Heart right ventricle (tissue), 16 donors: Measurements from ENCODE around the gene KSR2. TPM values are rescaled to one million over a fixed set of nuclear protein-coding genes. Genes with fewer than 3 reads are reported as not detected.

ENCODE experiments used
- ATAC-seq, 8 donors: fragments of 200-7000 bp; cut with Tn5 transposase; one replicate each; pipeline ENCODE4 v1.9.1; 2020; ENCODE audit warnings: mild to moderate bottlenecking in 8 of 8, moderate library complexity in 8 of 8, moderate number of reproducible peaks in 1 of 8
- DNase-seq, 2 donors: peaks; one replicate each; pipeline ENCODE4 v3.0.0-alpha.2; 2020
- H3K27ac ChIP-seq, 10 donors: fragments of 200-600 bp; sonication (generic) in 2 of 10; one replicate each; pipeline versions ENCODE4 v1.5.0 to v1.8.0; 2020 to 2022; ENCODE audit warnings: mild to moderate bottlenecking in 3 of 10
- H3K27me3 ChIP-seq, 7 donors: fragments of 200-600 bp; one replicate each; pipeline ENCODE4 v1.8.0; 2021 to 2022; ENCODE audit warnings: mild to moderate bottlenecking in 2 of 7
- H3K36me3 ChIP-seq, 9 donors: fragments of 200-600 bp; sonication (generic) in 1 of 9; one replicate each; pipeline versions ENCODE4 v1.5.0 to v1.8.0; 2020 to 2022; ENCODE audit warnings: mild to moderate bottlenecking in 2 of 9
- H3K4me1 ChIP-seq, 9 donors: fragments of 200-600 bp; sonication (generic) in 1 of 9; one replicate each; pipeline versions ENCODE4 v1.5.0 to v1.8.0; 2020 to 2022; ENCODE audit warnings: mild to moderate bottlenecking in 4 of 9
- H3K4me3 ChIP-seq, 10 donors: fragments of 200-600 bp; sonication (generic) in 2 of 10; one replicate each; pipeline versions ENCODE4 v1.5.0 to v1.8.0; 2020 to 2022; ENCODE audit warnings: mild to moderate bottlenecking in 7 of 10, moderate library complexity in 2 of 10
- H3K9me3 ChIP-seq, 11 donors: fragments of 200-600 bp in 10 of 11; sonication (generic) in 2 of 11; one replicate each; pipeline versions ENCODE4 v1.5.0 to v1.8.0; 2013 to 2022; ENCODE audit warnings: mild to moderate bottlenecking in 2 of 11, control low read depth in 1 of 11, moderate library complexity in 1 of 11
- whole genome bisulfite sequencing, 2 donors: extraction: QIAGEN DNeasy Blood & Tissue Kit; methylation state at CpG; one replicate each; pipeline ENCODE4 v1.1.7; 2013; ENCODE audit warnings: inconsistent platforms in 1 of 2; 5-methylcytosine and 5-hydroxymethylcytosine counted together
- intact Hi-C, 10 donors: fragments of 100-400 bp; cut with DNase I; formaldehyde crosslinking; loops; one replicate each; pipeline versions ENCODE4 v1.11.1 to v1.14.2; 2022
- polyA plus RNA-seq, 2 donors: library from polyadenylated mRNA; stranded (reverse); fragments of 200-250 nt; gene quantifications; one replicate each; pipeline ENCODE4 v1.2.3, GENCODE V29; 2013
- total RNA-seq, 10 donors: library from RNA; stranded (reverse); fragmentation: NEBNext Ultra II Directional in 3 of 10; extraction: Animal tissue kit (Norgen Biotek cat#: 25700) in 3 of 10; gene quantifications; one replicate each; pipeline versions ENCODE4 v1.2.1 to v1.2.4, GENCODE V29; 2021 to 2023
- TF ChIP-seq, protein P1 (sequence below), 9 donors: fragments of 200-600 bp; sonication (generic) in 2 of 9; IDR thresholded peaks; one replicate each; pipeline versions ENCODE4 v1.5.0 to v1.8.0; 2021 to 2022; ENCODE audit warnings: antibody characterized with exemption in 9 of 9, mild to moderate bottlenecking in 5 of 9, moderate library complexity in 1 of 9
- donor health status: Arrhythmogenic right ventricular cardiomyopathy.
- donor health status: ischemic (EF 13 %, LVEDD 7.1; RV severe dilation, severe dysfunction).
- donor health status: healthy with polysubstance abuse.
- donor health status: DM: no; HTN: yes; CAD: no.
- donor health status: DM: no; HTN: no; CAD: no.
- donor health status: ischemic (EF 25% LVEDD 6.9; RV normal size, moderate dysfunction).
- donor health status: ischemic (EF 25% LVEDD 5.7; RV mildly dilated, moderate dysfunction).
- donor health status: healthy.
- donor health status: DM: yes; HTN: yes; CAD: no.
- donor health status: Ischemic cardiomyopathy.
- donor health status: ischemic (EF 35%, LVEDD 5.7; RV mildly dilated, moderate dysfunction).
- donor health status: nonischemic (EF 11% LVEDD 7.7; RV severe dilation, severe dysfunction).
- donor health status: DM: yes; HTN: yes; CAD: no.
- donor health status: PGD.
- donor health status: ischemic (EF 29% LVEDD 5.4; RV normal size, mild dysfunction).
- donor health status: nonischemic (EF 23%, LVEDD 6.1; RV moderate dilation, normal function).

The KSR2 gene
- total and polyA plus RNA-seq, 12 donors: 0.02 TPM; not detected in 9

DNA sequence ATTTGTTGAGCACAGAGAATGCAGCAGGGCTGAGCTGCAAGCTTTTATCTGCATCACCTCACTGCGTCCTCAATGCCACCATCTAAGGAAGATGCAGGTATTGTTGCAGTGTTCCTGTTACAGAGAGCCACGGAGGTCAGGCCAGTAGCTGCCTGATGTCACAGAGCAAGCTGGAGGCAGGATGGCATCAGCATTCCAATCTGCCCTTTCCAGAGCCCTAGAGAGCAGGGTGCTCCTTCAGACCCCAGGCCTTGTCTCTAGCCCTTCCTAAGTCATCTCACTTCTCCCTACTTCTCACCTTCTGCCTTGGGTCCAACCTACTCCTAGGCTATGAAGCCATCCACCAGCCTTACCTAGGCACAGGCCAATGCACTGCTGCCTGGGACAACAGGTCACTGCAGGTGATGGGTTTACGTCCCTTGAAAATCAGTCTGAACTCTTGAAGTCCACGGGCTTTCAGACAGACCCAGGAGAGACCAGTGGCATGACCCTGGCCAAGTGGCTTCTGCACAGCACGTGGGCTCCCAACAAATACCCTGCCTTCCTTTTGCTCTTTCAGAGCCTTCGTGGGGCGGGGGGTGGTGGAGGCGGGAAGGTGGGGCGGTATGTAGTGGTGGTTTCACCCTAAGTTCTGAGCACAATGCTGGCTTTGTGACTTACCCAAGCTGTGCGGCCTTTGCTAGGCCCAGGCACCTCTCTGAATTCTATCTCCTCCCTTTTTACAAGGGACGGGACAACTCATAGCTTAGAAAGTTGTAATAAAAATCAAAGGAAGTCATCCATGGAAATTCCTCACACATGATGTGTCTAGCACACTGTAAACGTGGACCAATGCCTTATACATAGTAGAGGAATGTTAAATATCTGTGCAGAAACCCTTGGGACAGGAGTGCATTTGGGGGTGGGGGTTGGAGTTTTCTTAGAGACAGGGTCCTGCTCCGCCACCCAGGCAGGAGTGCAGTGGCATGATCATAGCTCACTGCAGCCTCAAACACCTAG lies 136.0 kb downstream of the KSR2 start:
- DNase-seq (no peak), ATAC-seq (no peak)
- peaks cover 0 to 3% (median 0%) of the 10 kb centered on the region in 9 donors for H3K4me1 ChIP-seq
- intact Hi-C loops: loop anchor here in 2 of 10 donors (10.0 kb wide), 2 partner anchors 158 to 248 kb away; no protein-coding TSS in a partner anchor
- no peak overlapping the region for H3K27ac ChIP-seq
- H3K9me3 ChIP-seq: peaks cover 0 to 22% (median 7%) of the 10 kb centered on the region in 11 donors
- no peaks in the 10 kb centered on the region for H3K36me3 ChIP-seq
- H3K4me3 ChIP-seq: no peak overlapping the region
- TF ChIP-seq, protein P1, sequence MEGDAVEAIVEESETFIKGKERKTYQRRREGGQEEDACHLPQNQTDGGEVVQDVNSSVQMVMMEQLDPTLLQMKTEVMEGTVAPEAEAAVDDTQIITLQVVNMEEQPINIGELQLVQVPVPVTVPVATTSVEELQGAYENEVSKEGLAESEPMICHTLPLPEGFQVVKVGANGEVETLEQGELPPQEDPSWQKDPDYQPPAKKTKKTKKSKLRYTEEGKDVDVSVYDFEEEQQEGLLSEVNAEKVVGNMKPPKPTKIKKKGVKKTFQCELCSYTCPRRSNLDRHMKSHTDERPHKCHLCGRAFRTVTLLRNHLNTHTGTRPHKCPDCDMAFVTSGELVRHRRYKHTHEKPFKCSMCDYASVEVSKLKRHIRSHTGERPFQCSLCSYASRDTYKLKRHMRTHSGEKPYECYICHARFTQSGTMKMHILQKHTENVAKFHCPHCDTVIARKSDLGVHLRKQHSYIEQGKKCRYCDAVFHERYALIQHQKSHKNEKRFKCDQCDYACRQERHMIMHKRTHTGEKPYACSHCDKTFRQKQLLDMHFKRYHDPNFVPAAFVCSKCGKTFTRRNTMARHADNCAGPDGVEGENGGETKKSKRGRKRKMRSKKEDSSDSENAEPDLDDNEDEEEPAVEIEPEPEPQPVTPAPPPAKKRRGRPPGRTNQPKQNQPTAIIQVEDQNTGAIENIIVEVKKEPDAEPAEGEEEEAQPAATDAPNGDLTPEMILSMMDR (IDR thresholded peaks at IDR 0.05): no peak
- WGBS, 2 donors: 78 to 79% methylated on average over 13 of the region's 13 CpGs
- peaks cover 0 to 51% (median 23%) of the 10 kb centered on the region in 7 donors for H3K27me3 ChIP-seq

- Histone ChIP-seq H3K27ac (no peak overlapping the region), H3K4me1 (no peaks in the 10 kb centered on the region), H3K36me3 (no peaks in the 10 kb centered on the region), H3K9me3 (peaks cover 0 to 24% (median 7%) of the 10 kb centered on the region in 11 donors), H3K27me3 (peaks cover 0 to 28% (median 5%) of the 10 kb centered on the region in 7 donors), H3K4me3 (no peak overlapping the region)
- ATAC-seq (no peak), DNase-seq (no peak)
- TF ChIP-seq, protein P1 (IDR thresholded peaks at IDR 0.05): no peak
- intact Hi-C loops: loop anchor here in 2 of 10 donors (10.0 kb wide), 2 partner anchors 156 to 246 kb away; no protein-coding TSS in a partner anchor
- 76 to 78% methylated on average over 5 of the region's 5 CpGs for WGBS, 2 donors
Observed at GRCh38 chr12:117830471-117830870, 138.3 kb downstream of the KSR2 start.

GRCh38 chr12:117829108-117829507 lies 139.7 kb downstream of the KSR2 start:
- Histone ChIP-seq H3K27ac (no peak overlapping the region), H3K36me3 (no peaks in the 10 kb centered on the region), H3K4me3 (no peak overlapping the region), H3K4me1 (no peaks in the 10 kb centered on the region), H3K9me3 (peaks cover 0 to 24% (median 7%) of the 10 kb centered on the region in 11 donors), H3K27me3 (peaks cover 0 to 16% (median 0%) of the 10 kb centered on the region in 7 donors)
- TF ChIP-seq, protein P1 (IDR thresholded peaks at IDR 0.05): no peak
- intact Hi-C loops: no loop called here
- WGBS, 2 donors: 87 to 94% methylated on average over 2 of the region's 2 CpGs
- DNase-seq (no peak), ATAC-seq (no peak)

DNA sequence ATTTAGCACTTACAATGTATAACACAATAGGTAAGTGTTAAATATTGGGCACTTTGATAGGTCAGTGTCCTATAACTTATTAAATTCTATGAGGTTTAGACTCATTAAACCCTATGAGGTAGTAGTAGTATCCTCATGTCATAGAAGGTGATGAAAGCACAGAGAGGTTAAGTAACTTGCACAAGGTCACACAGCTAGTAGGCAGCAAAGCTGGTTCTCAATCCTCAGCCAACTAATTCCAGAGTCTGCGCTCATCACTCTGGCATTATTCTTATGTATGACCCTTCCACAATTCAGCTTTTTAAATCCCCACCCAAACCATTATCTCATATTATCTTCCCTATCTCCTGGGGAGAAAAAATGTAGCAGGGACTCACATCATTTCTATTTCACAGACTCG lies 141.1 kb downstream of the KSR2 start:
- ATAC-seq: no peak
- no peak for DNase-seq
- 81 to 89% methylated on average over 2 of the region's 2 CpGs for WGBS, 2 donors

More for the DNA sequence above, 141.1 kb downstream of the KSR2 start:
- Histone ChIP-seq H3K4me1 (no peaks in the 10 kb centered on the region), H3K36me3 (no peaks in the 10 kb centered on the region), H3K9me3 (peaks cover 0 to 24% (median 7%) of the 10 kb centered on the region in 11 donors), H3K27me3 (peaks cover 0 to 14% (median 4%) of the 10 kb centered on the region in 7 donors), H3K27ac (no peak overlapping the region), H3K4me3 (no peak overlapping the region)
- TF ChIP-seq, protein P1 (IDR thresholded peaks at IDR 0.05): no peak
- intact Hi-C loops: no loop called here
